Stimulated activated CD4-positive, alpha-beta T cell treated with anti-CD3 and anti-CD28 coated beads, Interleukin-1b, Interleukin-23, amount 100 ng/mL, for 1 hour (primary cell): ENCODE results near the gene PFDN1.

Source experiments
- DNase-seq, 2 donors: peaks; one replicate each; pipeline ENCODE4 v3.0.0-alpha.2; 2020; ENCODE audit warnings: low read depth in 2 of 2

The PFDN1 gene

DNA sequence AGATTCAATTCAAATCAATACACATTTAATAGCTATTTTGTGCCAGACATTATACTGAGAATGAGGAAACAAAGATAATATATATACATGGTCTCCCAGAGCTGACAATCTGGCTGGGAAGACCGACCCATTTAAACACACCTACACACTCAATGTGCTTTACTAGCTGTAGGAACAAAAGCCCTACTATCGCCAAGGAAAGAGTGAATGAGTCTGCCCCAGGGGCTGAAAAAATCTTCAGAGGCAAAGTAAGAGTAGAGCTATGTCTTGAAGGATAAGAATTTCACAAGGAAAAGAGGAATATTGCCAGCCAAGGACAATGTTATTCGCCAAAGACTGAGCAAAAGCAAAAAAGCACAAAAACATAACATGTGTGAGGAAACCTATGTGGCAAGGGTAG, 6.6 kb downstream of the PFDN1 start:
- no peak for DNase-seq

DNA sequence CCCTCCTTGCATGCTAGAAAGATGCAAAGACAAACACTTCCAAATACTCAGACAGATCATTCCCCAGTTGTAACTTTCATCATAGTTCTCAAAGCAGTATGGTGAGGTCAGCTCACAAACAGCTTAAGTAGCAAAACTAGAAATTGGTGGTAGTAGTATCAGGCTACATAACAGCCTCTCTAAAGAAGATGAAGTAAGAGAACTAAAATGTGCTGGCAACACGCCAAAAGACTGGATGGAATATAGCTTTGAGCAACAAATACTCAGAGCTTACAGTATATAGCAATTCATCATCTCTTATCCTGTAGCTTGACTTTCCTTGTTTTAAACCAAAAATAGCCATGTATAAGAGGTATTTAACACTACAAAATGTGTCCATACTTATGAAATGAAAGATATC, 7.5 kb downstream of the PFDN1 start:
- DNase-seq = no peak

DNA sequence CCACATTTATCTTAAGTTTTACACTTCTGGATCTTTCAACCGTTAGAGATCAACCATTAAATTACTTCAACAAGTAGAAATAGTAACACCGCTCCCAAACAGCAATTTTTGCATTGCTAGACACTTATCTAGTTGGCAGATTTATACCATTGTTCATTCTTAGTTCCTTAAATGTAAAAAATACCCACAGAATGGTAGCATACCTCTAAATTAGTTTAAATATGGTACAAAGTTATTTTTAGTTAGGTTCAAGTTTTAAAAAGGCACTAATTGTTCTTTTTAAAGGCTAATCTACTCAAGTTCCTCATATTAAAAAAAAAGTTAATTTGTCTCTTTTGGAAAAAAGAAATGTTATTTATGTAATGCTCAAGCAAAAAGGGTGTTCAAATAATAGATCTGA, 8.1 kb downstream of the PFDN1 start:
- no peak for DNase-seq

DNA sequence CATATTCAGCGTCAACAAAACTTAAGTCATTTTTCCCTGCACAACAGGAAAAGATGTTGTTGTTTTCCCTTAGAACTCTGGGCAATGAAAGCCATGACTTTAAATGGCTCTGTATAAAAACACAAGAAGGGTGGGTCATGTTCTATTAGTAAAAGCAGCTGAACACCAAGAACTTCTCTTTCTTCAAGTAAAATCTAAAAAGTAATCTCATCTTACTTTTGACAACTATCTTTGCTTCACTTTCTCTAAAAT, 9.1 kb downstream of the PFDN1 start:
- no peak for DNase-seq

DNA sequence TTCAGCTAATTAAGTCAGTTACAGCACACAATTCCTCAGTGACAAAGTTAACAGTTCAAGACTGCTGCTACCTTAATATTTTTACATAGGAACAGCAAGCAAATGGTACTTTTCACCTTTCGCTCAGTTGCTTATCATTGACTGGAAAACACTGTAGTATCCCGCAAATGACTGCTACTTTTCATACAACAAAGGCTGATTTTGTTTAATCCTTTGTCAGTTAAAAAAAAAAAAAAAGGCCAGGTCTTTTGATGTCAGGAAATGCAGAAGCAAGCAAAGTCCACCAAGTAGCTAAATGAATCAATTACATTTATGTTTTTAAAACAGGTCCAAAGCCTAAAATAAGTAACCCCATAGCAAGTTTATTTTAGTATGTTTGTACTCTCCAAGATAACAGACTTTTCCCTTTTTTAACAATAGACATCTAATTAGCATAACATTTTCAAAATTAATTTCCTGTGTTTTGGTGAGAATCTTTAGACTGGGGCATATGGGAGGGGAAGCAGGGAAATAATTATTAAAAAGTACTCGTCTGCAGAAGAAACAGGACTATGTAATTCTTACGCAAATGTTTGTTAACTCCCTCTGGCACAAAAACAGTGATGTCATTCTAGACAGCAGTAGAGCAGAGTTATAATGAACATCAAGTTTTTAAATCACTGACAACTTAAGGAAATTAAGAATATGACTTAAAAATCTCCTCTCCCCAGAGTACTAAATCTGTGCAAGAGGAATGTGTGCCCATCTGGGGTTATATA, 9.6 kb downstream of the PFDN1 start:
- DNase-seq = no peak

DNA sequence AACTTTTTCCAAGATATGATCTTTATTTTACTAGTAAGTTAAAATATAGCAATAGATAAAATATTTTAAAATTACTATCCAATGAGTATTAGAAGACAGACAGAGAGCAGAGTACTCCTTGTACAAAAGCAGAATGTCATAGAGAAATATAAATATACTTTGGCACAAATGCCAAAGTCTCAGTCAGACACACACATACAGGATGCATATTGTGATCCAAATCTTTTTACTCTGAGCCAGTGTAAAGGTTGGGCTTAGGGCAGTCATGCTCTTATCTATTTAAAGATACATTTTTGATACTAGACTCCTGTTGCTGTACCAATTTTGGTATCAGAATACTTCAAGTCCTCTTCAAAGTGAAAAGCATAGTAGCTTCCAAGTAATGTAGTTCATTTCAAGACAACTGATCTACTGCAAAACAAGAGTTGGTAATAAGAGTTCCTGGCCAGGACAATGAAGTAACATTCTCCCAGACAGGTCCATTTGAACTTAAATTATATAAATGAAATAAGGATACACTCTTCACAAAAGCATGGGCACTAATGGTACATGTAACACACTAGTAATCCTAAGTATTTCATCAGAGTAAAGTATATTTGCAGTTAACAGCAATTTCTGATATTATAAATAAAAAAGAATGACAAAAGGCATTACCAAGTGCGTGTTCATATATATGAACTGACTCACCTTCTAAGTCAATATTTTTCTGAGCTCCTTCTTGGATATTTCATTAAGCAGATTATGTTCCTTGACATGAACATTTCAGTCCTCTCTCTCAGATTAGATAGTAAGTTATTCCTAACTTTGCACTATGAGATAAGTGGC, 10.5 kb downstream of the PFDN1 start:
- no peak for DNase-seq

DNA sequence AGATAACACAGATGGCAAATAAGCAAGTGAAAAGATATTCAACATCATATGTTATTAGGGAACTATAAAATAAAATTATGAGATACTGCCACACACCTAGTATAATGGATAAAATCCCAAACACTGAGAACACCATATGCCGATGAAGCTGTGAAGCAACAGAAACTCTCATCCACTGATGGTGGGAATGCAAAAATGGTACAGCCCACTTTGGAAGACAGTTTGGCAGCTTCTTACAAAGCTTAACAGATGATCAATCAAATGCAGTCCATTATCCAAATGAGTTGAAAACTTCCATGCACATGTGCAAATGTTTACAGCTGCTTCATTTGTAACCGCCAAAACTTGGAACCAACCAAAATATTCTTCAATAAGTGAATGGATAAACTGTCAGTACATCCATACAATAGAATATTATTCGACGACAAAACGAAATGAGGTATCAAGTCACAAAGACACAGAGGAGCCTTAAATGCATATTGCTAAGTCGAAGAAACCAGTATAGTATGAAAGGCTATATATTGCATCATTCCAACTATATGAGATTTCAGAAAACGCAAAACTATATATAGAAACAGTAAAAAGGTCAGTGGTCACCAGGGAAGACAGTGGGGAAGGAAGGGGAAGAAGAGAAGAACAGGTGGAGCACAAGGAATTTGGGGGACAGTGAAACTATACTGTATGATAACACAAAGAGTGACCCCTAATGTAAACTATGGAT, 14.9 kb downstream of the PFDN1 start:
- no peak for DNase-seq

DNA sequence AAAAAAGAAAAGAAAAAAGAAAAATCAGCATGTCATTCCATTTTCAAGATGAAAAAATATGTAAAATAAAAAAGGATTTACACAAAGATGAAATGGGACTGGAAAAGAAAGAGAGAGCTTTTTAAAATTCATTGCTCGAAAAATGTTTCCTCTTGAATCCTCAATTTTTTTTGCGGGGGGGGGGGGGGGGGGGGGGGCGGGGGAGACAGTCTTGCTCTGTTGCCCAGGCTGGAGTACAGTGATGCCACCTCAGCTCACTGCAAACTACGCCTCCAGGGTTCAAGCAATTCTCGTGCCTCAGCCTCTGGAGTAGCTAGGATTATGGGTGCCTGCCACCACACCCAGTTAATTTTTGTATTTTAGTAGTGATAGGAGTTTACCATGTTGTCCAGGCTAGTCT, 16.5 kb downstream of the PFDN1 start:
- DNase-seq = no peak

DNA sequence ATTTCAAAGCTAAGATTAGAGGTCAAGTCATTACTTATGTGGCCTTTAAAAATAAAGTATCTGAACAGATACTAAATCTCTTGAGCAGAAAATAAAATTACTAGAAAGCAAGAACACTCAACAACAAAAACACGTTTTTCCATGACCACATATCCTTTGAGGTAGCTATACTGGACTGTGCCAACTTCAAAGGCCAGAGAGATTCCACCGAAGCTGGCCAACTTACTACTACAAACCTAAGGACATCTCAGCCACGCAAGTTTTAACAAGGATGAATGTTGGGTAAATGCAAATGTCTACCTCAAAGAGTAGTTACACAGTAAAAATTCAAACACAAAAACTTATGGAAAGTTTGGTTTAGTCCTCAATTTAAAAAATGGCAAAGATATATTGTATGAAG, 18.9 kb downstream of the PFDN1 start:
- no peak for DNase-seq

DNA sequence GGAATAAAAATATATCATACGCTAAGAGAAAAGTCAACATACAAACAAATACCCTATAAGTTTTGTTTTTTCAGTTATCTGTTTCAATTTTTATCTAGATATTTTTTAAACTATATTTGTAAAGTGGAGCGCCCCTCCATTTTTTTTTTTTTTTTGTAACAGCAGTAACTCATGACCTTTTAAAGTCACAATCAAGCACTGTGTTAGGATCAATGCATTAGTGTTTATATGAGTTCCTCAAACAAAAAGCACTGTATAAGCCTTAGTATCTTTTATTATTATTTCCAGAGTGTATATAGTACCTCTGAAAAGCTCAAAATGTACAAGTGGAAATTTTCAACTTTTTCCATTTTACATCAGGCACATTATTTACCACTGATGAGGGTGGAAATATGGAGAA, 20.6 kb downstream of the PFDN1 start:
- DNase-seq = no peak

DNA sequence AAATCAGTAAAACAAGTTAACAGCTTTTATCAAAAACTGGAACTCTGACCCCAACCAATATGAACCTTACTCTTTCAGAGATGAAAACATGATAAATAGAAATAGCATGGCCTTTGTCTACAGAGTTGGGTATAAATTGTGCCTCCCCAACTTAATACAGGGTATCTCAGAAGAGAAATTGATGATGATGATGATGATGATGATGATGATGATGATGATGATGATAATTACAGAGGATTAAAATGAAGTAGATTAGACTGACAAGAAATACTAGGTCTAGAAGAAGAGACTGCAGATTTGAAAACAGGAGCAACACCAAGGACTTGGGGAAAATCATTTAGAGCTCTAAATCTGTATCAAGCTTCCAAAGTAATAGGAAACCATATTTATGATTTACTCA, 27.1 kb downstream of the PFDN1 start:
- no peak for DNase-seq

DNA sequence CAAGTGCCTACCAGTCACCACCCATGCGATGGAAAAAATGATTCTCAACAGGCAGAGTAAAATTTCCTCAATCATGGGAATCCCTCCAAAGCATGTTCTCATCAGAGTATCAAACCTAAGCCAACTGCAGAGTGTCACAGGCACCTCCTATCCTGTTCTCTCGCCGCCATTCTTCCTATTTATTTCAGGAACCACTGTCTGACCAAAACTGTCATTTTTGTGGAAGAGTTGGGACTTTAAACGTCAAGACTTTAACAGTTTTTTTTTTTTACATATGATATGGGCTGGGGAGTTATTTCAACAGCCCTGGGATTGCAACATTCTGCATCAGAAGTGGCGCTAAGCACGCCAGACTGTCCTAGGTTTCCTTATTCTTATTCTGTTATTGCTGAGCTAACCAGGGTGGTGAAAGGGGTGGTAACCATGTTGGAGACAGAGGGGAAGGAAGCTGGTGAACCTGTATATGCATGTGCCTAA, 29.5 kb downstream of the PFDN1 start:
- no peak for DNase-seq

DNA sequence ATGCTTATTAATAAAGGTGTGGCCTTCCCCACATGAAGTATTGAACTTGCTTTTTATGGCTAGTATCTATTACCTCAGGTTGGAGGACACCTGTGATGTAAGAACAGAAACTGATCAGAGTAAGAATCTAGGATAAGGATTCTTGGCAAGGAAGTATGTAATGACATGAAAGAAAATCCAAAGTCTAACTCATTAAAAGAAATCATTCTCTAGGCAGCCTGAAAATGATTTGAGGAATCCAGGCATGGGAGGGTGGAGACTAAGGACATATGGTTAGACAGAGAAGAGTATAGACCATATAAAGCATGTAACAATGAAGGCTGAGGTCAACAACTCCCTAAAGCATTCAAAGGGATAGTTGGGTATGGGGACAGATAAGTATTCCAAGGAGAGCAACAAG, 32.9 kb downstream of the PFDN1 start:
- DNase-seq = no peak

DNA sequence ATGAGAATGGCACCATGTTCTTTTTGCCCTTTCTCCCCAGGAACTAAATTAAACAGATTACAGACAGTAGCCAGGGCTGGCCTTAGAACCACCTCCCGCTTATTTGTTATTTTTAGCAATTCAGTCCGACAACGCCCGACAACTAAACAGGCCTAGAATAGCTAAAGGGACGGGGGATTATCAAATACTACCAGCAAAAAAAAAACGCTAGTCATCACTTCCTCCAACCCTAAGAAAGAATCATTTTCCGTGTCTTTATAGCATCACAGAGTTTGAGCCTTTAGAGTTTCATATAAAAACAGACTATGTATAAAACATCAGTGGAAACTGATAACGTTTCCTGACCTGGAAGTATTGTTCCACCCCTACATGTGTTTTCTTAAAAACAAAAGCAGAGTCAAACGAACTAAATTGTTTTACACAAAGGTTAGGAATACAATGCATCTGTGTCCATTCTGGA, 35.3 kb downstream of the PFDN1 start:
- no peak for DNase-seq

DNA sequence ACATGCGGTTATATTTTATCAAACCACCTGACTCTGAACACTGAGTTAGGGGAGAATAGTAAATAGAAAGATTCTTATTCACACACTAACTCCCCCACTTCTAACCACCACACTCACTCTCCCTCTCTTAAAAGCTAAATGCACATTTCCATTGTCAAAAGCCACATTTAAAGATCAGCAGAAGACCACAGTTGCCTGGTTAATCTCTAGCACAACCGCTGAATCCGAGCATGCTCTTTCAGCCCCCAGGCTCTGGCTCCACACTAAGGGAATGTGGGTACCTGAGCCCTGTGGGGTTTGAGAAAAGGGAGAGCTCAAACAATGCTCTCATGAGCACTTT, 35.7 kb downstream of the PFDN1 start:
- no peak for DNase-seq

DNA sequence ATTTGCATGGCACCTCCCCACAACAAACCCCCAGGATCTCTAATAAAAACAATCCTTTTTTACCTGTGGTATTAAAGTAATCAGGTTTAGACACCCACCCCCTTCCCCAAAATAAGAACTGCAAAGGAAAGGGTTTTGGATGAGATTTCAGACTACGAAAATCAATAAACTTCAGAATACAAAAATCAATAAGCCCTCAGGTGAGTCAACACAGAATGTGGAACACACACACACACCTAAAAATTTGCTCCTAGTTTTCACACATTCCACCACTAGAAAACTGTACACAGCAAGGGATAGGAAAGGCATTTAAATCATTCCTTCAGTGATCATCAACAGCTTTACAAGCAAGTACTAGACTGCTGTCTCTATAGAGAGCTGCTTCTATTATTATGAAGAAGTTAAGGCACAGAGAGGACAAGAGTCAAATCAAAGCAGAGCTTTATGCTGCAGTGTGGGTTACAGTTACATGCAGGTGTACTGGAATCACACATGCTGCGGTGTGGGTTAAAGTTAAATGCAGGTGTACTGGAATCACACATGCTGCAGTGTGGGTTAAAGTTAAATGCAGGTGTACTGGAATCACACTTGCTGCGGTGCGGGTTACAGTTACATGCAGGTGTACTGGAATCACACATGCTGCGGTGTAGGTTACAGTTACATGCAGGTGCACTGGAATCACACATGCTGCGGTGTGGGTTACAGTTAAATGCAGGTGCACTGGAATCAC, 36.3 kb downstream of the PFDN1 start:
- DNase-seq = no peak

DNA sequence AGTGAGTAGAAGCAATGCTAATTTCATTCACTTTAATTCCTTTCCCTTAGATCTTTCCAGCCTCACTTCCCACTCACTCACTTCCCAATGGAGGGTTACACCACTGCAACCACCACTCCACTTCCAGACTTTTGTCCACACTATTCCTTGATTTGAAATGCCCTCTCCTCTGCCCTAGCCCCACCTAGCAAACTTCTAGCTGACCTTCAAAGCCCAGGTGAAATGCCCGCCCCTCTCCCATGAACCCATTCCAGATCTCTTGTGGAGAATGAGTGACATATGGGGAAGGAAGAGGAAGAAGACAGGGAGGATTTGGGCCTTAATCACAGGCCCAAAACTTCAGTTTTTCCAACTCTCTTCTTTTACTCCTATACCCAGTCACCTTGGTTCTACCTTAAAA, 37.1 kb downstream of the PFDN1 start:
- DNase-seq = no peak

DNA sequence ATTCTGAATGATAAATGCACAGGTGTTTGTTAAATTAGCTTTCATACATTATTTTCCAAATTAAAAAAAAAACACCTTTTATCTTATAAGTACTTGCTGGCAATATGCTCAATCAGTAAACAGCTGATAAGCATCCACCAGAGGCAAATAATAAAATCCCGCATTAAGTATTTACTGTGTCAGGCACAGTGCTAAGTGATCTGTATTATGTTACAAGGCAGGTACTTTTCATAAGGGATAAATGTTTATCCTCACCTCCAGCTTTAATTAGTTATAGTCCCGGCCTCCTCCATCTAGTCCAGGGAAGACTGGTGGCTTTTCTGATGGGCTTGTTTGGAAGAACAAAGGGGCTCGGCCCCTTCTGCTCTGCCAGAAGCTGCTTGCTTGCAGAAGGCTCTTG, 40.1 kb downstream of the PFDN1 start:
- no peak for DNase-seq

DNA sequence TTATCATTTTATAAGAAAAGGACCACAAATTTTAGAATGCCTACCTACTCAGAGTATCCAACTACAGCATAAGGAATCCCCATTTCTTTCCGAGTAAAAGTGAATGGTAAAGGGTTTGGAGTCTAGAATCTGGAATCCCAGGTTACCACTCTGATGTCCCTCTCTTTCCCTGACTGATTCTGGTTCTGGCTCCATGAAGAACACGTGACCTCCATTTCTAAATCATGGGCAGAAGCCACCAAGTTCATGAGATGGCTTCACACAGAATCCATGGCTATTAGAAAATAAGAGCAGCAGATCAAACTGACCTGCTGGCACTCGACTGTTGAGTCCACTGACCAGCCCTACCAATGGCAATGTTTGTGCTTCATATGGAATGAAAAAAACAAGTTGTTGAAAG, 40.7 kb downstream of the PFDN1 start:
- no peak for DNase-seq

DNA sequence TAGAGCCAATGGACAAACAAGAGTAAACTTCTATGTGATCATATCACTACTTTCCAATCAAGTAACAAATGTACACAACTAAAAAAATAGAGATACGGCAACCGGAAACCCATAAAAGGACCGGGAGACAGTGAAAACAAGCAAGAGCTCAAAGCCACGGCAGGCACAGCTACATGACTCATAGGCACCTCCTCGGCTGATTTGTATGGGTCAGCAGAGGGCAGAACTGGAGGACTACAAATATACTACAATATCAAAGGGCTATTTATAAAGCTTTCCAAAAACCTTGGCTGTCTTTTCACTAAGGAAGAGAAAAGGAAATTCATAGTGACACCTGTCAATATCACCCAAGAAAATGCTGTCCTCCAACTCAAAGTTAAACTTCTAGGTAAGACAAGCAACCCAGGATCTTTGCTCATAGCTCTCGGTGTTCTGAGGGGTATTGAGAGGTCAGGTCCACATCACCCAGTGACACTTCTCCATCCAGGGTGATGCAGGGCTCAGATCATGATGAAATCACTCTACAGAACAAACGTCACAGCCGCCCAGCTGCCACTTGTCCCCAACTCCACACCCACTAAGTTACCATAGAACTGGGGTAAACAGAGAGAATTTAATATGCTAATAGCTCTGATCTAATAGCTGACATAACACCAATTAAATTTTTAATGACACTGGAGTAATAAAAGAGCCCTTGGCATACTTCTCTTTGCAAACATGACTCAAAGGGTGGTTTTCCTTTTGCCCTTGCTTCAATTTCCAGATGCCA, 41.3 kb downstream of the PFDN1 start:
- DNase-seq = no peak

DNA sequence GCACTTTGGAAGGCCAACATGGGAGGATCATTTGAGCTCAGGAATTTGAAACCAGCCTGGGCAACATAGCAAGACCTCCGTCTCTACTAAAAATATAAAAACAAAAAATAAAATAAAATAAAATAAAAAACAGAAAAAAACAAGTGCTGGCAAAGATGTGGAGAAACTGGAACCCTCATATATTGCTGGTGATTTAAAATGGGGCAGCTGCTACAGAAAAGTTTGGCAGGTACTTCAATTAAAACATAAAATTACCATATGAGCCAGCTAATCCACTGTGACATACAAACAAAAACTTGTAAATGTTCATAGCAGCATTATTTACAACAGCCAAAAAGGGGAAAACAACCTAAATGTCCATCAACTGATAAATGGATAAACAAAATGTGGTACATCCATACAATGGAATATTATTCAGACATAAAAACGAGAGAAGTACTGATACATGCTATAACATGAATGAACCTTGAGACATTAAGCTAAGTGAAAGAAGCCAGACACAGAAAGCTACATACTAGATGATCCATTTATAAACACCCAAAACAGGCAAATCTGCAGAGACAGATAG, 42.7 kb downstream of the PFDN1 start:
- no peak for DNase-seq
